Astrocyte of the cerebellum (primary cell): ENCODE results near the gene P4HB.

Source experiments
- DNase-seq: peaks from one replicate; pipeline ENCODE4 v3.0.0-alpha.2; 2011; ENCODE audit warnings: low read depth
- H3K4me3 ChIP-seq: 2 replicates; pipeline ENCODE4 v1.5.1; 2011; ENCODE audit warnings: mild to moderate bottlenecking, low read depth, low read length, moderate library complexity
- in situ Hi-C: cut with HindIII; loops from 2 replicates; pipeline ENCODE4 v1.10.0; 2017; ENCODE audit warnings: low sequenced_read_pairs
- TF ChIP-seq, protein P1 (sequence below): IDR thresholded peaks from 2 replicates; pipeline ENCODE4 v1.5.1; 2012; ENCODE audit warnings: low read length, low read depth, moderate library complexity, mild to moderate bottlenecking; ENCODE audit errors: missing control alignments

The P4HB gene

GRCh38 chr17:81813861-81814683 is 46.3 kb downstream of the P4HB start:
- H3K4me3 ChIP-seq: no peak overlapping the region
- TF ChIP-seq, protein P1, sequence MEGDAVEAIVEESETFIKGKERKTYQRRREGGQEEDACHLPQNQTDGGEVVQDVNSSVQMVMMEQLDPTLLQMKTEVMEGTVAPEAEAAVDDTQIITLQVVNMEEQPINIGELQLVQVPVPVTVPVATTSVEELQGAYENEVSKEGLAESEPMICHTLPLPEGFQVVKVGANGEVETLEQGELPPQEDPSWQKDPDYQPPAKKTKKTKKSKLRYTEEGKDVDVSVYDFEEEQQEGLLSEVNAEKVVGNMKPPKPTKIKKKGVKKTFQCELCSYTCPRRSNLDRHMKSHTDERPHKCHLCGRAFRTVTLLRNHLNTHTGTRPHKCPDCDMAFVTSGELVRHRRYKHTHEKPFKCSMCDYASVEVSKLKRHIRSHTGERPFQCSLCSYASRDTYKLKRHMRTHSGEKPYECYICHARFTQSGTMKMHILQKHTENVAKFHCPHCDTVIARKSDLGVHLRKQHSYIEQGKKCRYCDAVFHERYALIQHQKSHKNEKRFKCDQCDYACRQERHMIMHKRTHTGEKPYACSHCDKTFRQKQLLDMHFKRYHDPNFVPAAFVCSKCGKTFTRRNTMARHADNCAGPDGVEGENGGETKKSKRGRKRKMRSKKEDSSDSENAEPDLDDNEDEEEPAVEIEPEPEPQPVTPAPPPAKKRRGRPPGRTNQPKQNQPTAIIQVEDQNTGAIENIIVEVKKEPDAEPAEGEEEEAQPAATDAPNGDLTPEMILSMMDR: no peak
- no peak for DNase-seq
- in situ Hi-C loops: no loop called here

- no peak overlapping the region for H3K4me3 ChIP-seq
- TF ChIP-seq, protein P1: no peak
- no peak for DNase-seq
- in situ Hi-C loops: no loop called here
Measured at GRCh38 chr17:81813371-81813684, 47.0 kb downstream of the P4HB start.

DNA sequence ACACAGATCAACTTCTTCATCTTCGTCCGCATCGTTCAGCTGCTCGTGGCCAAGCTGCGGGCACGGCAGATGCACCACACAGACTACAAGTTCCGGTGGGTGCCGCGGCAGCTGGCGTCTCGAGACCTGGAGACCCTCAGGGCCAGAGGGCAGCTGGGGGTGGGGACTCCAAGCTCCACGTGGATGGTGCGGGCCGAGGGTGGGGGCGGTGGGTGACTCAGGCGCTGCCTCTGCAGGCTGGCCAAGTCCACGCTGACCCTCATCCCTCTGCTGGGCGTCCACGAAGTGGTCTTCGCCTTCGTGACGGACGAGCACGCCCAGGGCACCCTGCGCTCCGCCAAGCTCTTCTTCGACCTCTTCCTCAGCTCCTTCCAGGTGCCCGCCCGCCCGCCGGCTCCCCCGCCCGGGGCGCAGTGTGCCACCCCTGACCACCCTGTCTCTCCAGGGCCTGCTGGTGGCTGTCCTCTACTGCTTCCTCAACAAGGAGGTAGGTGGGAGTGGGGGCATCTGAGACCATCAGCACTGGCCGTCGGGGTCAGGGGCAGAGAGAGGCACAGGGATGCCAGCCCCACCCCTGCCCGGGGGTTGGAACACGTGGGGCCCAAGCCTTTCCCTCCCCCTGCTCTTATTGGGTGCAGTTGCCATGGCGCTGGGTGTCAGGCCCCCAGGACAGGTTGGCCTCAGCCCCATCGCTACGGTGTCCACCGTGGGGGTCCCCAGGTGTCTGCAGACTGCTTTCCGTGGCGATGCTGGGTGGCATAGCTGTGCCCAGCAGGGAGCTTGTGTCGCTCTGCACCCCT is 47.6 kb downstream of the P4HB start:
- DNase-seq: no peak
- H3K4me3 ChIP-seq: no peak overlapping the region
- TF ChIP-seq, protein P1: no peak
- in situ Hi-C loops: no loop called here

DNA sequence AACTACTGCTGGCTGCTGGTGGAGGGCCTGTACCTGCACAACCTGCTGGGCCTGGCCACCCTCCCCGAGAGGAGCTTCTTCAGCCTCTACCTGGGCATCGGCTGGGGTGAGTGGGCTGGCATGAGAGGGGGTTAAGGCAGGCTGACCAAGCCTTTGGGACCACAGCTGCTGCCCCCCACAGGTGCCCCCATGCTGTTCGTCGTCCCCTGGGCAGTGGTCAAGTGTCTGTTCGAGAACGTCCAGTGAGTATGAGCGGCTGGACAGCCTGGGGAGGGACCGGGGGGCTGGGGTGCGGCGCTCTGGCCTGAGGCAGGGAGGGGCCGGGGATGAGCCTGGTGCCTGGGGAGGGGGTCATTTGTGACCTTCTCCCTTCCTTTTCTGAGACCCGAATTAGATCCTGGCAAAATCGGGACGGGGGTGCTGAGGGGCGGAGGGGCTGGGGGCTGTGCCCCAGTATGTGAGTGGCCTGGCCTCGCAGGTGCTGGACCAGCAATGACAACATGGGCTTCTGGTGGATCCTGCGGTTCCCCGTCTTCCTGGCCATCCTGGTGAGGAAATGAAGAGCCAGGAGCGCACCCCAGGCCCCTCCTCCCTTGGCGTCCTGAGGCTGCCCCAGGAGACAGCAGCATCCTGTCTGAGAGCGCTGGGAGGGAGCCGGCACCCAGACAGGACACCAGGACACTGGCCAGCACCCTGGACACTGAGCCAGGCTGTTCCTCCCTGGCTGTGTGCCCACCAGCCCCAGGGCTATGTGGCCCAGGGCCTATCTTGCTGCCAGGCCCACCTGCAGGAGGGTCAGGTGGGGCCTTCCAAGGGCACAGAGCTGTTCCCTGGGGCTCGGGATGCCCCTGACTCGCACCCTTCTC is 48.4 kb downstream of the P4HB start:
- DNase-seq: no peak
- H3K4me3 ChIP-seq: no peak overlapping the region
- in situ Hi-C loops: no loop called here
- TF ChIP-seq, protein P1: no peak

DNA sequence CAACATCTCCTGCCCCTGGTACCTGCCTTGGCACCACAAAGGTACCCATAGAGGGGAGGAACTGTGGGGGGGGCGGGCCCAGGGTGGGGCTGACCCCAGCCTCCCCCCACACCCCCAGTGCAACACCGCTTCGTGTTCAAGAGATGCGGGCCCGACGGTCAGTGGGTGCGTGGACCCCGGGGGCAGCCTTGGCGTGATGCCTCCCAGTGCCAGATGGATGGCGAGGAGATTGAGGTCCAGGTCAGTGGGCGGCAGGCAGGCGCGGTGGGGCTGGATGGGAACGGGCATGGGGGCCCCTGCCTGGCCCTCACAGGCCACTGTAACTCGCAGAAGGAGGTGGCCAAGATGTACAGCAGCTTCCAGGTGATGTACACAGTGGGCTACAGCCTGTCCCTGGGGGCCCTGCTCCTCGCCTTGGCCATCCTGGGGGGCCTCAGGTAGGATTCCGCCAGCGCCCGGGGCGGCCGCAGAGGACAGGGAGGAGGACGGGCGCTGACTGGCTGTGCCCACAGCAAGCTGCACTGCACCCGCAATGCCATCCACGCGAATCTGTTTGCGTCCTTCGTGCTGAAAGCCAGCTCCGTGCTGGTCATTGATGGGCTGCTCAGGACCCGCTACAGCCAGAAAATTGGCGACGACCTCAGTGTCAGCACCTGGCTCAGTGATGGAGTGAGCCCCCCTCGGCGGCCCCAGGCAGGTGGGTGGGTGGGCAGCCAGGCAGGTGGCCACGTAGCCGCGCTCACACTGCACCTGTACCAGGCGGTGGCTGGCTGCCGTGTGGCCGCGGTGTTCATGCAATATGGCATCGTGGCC is 49.2 kb downstream of the P4HB start:
- no peak overlapping the region for H3K4me3 ChIP-seq
- no peak for DNase-seq
- TF ChIP-seq, protein P1: no peak
- in situ Hi-C loops: no loop called here
